ENCODE results near the gene CPNE1. TPM values are rescaled to one million over a fixed set of nuclear protein-coding genes. Genes with fewer than 3 reads are reported as not detected.

The CPNE1 gene
- total and polyA plus RNA-seq, 10 of the 15 experiments (the other 5 are each of a cell fraction or from before 2014, with no cell fraction given) = 84.9 to 209 (median 146) TPM

- TF ChIP-seq ELK1 (IDR thresholded peaks at IDR 0.05; ENCODE audit: low read depth, low read length) = no peak
- TF ChIP-seq HDGF (IDR thresholded peaks at IDR 0.05) = peak; percentile 96
- TF ChIP-seq SMARCA5 (IDR thresholded peaks at IDR 0.05) = 0 out of 2 replicates have a peak, but pooled peaks have one; percentile 81
- no peak for TF ChIP-seq CBX3 (IDR thresholded peaks at IDR 0.05; ENCODE audit: borderline replicate concordance, low read depth)
- TF ChIP-seq PKNOX1 (IDR thresholded peaks at IDR 0.05) = no peak
- TF ChIP-seq FOXM1 (IDR thresholded peaks at IDR 0.05; ENCODE audit: low read depth, low read length) = no peak
- TF ChIP-seq CREB1 (IDR thresholded peaks at IDR 0.05; ENCODE audit: low read depth) = peak; percentile 98
- peak; percentile 71 for TF ChIP-seq IKZF1 (conservative IDR thresholded peaks at IDR 0.05)
- TF ChIP-seq NBN (IDR thresholded peaks at IDR 0.05) = 0 out of 2 replicates have a peak, but pooled peaks have one; percentile 38
- no peak for TF ChIP-seq MTA2 (IDR thresholded peaks at IDR 0.05; ENCODE audit: low read depth)
- no peak for TF ChIP-seq SIN3A (IDR thresholded peaks at IDR 0.05; ENCODE audit: low read depth, low read length)
- TF ChIP-seq POLR2A (IDR thresholded peaks at IDR 0.05; ENCODE audit: low read depth, low read length) = peak; percentile 76
- TF ChIP-seq RELA (IDR thresholded peaks at IDR 0.05; ENCODE audit: borderline replicate concordance, partially characterized antibody) = no peak
- TF ChIP-seq MTA3 (IDR thresholded peaks at IDR 0.05; ENCODE audit: borderline replicate concordance, low read length) = no peak
- TF ChIP-seq NKRF (conservative IDR thresholded peaks at IDR 0.05) = peak; percentile 77
- peak; percentile 51; the same call in 1 of the 2 replicates for TF ChIP-seq NR2C1 (IDR thresholded peaks at IDR 0.05)
- no peak for TF ChIP-seq CTCF (IDR thresholded peaks at IDR 0.05 in 2 of 3, conservative IDR thresholded peaks at IDR 0.05 in 1 of 3; ENCODE audit: control insufficient read depth in 2 of 3, extremely low read depth in 1 of 3, insufficient read depth in 1 of 3, low read depth in 3 of 3, low read length in 3 of 3)
- TF ChIP-seq GATAD2B (conservative IDR thresholded peaks at IDR 0.05; ENCODE audit: low read depth) = peak; percentile 94
- peak; percentile 60; the same call in 1 of the 2 replicates for TF ChIP-seq POLR2AphosphoS5 (IDR thresholded peaks at IDR 0.05; ENCODE audit: low read length)
- peak; percentile 95 for TF ChIP-seq ZNF687 (IDR thresholded peaks at IDR 0.05)
- peak; percentile 84 for TF ChIP-seq NR2F1 (conservative IDR thresholded peaks at IDR 0.05)
- 0 out of 2 replicates have a peak, but pooled peaks have one; percentile 34 for TF ChIP-seq HDAC2 (IDR thresholded peaks at IDR 0.05)
These were observed 48.8 kb downstream of the CPNE1 start, which contains the start of gene SPAG4 (continued) for GRCh38 chr20:35615667-35616464.

All from GM12878 (cell line).